Gastrocnemius medialis (tissue), 4 donors: ENCODE results near the gene EAF2.

Source experiments
- CTCF ChIP-seq, 5 experiments: fragments of 450-650 bp in 3 of 5; fragments of 200-600 bp in 2 of 5; sonication (generic) in 2 of 5; IDR thresholded peaks in 4 of 5; conservative IDR thresholded peaks in 1 of 5; 1 replicate in 4 of 5; 2 replicates in 1 of 5; pipeline ENCODE4 v1.5.1; 2016 to 2019; ENCODE audit warnings: antibody characterized with exemption in 5 of 5, mild to moderate bottlenecking in 3 of 5, moderate library complexity in 3 of 5
- POLR2A ChIP-seq, 2 donors: fragments of 450-650 bp; IDR thresholded peaks; one replicate each; pipeline ENCODE4 v1.6.1; 2017; ENCODE audit warnings: antibody characterized with exemption in 2 of 2, mild to moderate bottlenecking in 2 of 2, moderate library complexity in 2 of 2

GRCh38 chr3:121819236-121819635 is 15.8 kb upstream of the EAF2 start:
- TF ChIP-seq POLR2A (IDR thresholded peaks at IDR 0.05) (no peak), CTCF (IDR thresholded peaks at IDR 0.05 in 4 of 5, conservative IDR thresholded peaks at IDR 0.05 in 1 of 5) (no peak)
